A204.1 (cell line): ENCODE measurements around the gene MYCBPAP.
A peak's percentile ranks its signal among the peaks of the same experiment; 100 is the strongest.

Experiments used
- FAIRE-seq: peaks from 2 replicates; lab custom pipeline; 2012; peaks lifted over from hg19 to GRCh38; lab: Jason Lieb, UNC

The MYCBPAP gene

DNA sequence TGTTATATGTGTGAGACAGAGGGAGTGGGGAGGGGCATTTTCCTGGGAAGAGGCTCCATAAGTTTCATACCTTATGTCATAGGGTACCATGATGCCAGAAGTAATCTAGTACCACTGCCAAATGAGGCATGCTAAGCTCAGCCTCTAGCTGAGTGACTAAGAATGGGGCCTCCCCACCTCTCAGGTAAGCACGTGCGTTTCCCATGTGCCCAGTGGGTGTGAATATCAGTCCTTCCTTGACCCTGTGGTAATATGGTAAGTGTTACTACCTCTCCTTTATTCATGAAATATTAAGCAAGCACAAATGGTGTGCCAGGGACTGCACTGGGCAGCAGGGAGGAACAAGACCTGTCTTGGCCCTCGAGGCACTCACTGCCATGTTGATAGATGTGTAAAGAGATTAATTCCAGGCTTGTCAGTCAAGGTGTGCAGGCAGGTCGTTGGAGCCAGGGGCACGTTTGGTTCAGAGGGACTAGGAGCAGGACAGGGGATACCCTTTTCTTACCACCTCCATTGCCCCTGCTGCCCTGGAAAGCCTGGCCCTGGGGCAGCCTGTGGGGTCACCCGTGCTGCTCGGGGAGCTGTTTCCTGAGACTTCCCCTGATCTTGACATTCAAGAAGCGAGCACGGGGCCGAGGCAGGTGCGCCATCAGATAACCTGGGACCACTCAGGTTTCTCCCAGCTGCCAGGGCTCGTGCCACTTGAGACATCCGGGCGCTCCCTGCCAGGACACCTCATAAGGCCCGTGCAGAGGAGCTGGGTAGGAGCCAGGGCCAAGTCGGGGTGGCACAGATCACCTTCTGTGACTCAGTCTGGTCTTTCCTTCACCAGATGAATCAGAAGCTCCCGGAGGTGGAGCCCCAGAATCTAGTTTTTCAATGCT, 20.8 kb upstream of the MYCBPAP start:
- FAIRE-seq, result no peak

DNA sequence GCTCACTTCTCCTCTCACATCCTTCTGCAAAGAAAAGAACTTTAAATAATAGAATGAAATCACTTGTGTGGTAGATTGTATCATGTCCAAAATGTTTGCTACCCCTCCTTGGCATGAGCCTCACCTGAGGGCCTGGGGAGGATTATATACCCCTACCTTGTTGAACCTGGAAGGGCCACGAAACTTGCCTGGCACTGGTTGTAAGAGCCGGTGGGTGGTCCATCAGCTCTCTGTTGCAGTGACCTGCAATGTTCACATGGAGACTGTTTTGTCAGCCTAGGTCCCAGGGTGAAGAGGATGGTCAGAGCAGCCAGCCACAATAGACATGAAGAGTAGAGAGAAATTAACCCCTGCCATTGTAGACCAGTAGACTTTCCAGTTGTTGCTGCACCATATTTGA, 19.4 kb upstream of the MYCBPAP start:
- FAIRE-seq, result no peak

DNA sequence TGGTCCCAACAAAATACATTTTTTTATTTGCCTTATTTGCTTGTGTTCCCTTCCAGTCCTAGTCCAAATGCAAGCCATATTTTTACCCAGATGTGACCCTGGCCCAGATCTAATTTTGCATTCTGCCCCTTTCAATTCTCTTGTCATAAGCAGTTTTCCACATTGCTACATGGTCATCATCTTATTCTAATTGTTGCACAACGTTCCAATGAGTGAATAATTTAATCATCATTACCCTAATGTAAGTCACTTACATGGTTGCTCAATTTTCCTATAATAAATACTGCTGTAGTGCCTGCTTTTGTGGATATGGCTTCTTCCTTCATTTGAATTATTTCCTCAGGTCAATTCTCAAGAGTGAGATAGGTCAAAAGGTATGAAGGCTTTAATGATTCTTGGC, 16.7 kb upstream of the MYCBPAP start:
- no peak for FAIRE-seq

DNA sequence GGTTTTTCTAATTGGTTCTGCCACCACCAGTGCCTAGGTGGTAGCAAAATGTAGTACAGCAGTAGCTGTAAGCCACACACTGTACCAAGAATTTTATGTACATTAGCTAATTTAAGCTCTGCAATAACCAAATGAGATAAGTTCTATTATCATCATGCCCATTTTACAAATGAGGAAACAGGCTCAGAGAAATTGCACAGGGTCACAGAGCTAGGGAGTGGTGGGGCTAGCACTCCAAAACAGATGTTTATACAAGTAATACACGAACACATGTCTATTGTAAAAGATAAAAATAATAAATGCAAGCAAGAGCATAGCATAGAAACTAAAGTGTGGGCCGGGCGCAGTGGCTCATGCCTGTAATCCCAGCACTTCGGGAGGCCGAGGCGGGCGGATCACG, 16.0 kb upstream of the MYCBPAP start:
- FAIRE-seq, result no peak

DNA sequence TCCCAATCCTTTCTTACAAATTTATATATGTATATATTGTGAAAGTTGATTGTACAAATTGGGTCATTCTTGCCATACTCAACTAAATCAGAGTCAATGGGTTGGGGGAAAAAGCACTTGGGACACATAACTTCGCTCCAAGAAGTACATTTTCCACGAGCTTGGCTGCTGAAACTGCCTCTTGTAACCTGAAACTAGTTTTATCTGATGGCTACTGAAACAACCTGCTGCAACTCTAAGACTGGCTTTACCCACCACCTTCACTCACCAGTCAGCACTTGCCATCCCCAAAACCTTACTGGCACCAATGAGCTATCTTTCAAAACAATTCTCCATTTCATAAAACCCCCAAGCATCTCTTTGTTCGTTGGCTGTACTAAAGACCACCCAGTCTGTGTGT, 14.5 kb upstream of the MYCBPAP start:
- no peak for FAIRE-seq

DNA sequence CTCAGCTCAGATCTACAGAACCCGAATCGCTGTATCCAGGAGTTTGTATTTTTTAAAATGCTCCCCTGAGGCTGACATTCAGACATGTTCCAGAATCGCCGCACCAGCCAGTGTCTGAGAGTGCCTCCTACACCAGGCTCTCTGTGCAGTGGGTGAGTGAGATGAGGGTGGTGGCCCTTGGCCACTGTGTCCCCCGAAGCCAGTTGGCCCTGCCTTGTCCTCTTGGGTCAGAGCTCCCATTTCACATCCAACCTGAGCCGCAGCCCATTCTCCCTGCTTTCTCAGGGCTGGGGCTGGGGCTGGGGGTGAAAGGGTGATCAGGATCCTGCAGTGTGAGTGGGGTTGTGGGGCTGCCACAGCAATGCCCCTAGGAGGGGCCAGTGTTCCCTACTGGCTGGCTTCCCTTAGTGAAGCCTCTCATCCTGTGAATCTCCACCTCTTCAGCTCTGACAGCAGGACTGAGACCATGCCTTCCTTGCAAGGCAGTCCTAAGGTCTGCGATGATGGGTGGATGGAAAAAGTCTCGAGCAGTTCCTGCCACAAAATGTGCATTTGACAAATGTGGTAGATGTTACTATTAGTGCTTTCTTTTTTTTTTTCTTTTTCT, 12.9 kb upstream of the MYCBPAP start:
- no peak for FAIRE-seq

DNA sequence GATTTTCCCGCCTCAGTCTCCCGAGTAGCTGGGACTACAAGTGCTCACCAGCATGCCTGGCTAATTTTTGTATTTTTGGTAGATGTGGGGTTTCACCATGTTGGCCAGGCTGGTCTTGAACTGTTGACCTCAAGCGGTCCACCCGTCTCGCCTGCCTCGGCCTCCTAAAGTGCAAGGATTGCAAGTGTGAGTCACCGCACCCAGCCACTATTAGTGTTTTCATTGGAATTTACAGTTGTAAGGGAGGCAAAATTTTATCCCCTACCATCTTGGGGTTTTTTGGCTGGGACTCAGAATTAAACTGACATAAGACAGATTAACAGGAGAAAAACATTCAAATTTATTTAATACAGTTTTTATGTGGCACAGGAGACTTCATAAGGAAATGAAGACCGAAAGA, 12.3 kb upstream of the MYCBPAP start:
- no peak for FAIRE-seq

DNA sequence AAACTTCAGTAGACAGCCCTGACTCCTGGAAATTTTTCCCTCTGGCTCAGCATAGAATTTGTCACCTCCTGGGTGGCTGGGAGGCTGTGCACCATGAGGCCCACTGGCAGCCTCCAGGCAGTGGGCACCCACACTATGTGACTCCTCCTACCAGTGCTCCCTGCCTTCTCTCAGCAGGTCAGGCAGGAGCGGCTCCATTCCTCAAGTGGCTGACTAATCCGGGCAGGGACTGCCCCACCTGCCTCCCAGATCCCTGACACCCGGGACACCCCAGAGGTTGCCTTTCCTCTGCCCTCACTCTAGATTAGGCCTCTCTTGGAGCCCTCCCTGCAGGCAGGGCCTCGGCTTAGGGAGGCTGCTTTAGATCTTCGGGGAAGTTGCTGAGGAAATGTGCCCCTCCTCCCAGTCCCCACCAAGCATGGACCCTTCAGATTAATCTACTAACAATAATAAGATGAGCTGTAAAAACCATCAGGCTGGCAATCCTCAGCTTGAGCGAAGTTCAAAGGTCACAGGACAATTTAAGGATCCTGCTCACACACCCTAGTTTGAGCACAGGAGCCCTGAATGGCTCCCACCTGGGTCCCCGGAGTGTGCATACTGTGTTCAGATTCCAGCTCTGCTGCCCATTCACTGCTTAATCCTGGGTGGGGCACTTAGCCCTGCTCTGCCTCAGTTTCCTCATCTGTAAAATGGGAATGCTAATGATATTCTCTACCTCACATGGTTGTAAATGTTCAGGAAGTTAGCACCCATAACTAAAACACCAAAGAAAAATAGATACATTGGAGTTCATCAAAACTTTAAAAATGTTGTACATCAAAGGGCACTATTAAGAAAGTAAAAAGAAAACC, 10.0 kb upstream of the MYCBPAP start:
- no peak for FAIRE-seq

DNA sequence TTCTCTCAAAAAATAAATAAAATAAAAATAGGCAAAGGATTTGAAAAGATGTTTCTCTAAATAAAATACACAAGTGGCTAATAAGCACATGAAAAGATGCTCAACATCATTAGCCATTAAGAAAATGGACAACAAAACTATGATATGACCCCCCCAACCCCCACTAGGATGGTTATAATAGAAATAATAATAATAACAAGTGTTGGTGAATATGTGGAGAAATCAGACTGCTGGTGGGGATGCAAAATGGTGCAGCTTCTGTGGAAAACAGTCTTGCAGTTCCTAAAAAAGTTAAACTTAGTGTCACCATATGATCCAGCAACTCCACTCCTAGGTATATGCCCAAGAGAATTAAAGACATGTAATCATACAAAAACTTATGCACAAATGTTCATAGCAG, 9.0 kb upstream of the MYCBPAP start:
- FAIRE-seq, result no peak

DNA sequence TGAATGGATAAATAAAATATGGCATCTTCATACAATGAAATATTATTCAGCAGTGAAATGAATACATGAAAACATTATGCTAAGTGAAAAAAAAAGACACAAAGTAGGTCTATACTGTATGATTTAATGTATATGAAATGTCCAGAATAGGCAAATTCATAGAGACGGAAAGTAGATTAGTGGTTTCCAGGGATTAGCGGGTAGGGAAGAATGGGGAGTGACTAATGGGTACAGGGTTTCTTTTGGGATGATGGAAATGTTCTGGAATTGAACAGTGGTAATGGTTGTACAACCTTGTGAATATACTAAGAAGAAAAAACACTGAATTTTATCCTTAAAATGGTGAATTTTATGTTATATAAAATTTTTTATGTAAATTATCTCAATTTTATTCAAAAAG, 8.5 kb upstream of the MYCBPAP start:
- no peak for FAIRE-seq

DNA sequence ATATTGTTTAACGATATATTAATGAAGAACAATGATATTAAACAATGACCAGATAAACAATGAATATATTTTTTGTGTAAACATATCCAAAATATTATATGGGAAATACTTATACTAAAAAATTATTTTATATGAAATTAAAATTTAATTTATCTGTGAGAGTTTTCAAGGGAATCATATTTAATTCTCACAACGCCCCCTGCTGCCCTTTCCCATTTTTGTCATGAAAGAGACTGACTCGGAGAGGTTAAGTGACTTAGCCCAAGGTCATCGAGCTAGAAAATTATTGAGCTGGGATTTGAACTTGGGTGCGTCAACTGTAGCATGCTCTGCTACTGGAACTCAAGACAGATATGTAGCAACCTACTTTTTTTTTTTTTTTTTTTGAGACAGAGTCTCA, 7.2 kb upstream of the MYCBPAP start:
- peak; percentile 87 for FAIRE-seq

DNA sequence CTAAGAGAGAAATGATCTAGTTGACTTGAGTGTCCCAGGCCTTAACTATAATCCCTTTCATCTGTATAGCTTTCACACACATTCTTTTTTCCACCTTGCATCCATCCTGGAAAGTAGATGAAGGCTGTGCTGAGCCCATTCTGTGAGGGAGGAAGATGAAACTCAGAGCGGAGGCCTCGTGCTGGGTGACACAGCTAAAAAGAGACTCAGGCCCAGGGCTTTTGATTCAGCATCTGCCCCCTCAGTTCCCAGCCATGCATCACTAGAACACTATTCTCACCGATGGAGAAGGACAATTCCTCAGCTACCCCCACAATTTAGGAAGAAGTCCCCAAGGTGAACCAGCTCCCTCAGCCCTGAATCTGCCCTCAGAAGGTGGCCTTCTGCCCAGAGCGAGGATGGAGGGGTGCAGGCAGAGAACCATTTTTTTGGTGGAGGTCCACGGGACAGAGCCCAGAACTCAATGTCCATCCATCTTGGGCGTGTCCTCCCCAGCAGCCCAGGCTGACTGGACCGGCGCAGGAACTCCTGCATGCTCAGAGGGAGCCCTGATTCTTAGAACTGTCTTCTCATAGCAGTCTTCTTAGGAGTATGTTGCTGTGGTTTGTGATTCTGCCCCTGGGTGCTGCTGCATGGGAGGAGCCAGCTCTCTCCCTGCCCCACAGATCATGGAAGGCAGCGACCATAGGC, 5.8 kb upstream of the MYCBPAP start:
- FAIRE-seq, result no peak

DNA sequence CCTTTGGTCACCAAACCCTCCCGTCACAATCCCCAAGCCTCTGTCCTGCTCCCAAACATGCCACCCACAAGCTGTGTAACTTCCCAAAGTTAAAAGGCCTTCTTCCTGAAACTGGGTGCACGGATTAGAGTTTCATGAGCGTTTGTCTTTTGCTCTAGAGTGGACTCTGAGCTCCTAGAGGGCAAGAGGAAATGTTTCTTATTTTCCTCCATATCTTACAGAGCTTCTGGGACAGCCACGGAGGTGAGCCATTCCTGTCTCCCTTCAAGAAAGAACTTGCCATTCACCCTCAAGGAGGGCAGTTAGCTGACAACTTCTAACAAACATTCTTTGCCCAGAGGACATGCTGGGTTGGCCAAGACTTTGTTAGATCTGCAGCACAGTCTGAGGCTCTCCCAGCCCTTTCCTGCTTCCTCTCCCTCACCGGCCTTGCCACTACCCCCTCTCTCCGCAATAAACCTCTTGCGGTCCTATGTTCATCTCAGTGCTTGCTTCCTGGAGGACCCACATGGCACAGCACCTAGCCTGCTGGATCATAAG, 2.6 kb upstream of the MYCBPAP start:
- no peak for FAIRE-seq

DNA sequence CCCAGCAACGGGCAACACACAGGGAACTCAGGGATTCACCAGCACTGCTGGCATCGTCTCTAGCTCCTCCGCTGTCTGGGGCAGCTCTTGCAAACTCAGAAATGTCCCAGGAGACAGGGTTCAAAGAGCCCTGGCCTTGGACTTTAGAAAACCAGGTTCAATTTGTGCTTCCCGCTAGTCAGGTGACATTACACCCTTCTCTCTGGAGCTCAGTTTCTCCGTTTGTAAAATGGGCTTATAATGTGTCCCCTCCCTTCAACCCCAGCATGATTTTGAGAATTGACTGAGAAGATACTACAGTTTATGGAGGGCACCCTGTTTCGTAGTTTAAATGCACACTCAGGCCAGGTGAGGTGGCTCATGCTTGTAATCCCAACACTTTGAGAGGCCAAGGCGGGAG, 1.9 kb upstream of the MYCBPAP start:
- FAIRE-seq, result no peak

DNA sequence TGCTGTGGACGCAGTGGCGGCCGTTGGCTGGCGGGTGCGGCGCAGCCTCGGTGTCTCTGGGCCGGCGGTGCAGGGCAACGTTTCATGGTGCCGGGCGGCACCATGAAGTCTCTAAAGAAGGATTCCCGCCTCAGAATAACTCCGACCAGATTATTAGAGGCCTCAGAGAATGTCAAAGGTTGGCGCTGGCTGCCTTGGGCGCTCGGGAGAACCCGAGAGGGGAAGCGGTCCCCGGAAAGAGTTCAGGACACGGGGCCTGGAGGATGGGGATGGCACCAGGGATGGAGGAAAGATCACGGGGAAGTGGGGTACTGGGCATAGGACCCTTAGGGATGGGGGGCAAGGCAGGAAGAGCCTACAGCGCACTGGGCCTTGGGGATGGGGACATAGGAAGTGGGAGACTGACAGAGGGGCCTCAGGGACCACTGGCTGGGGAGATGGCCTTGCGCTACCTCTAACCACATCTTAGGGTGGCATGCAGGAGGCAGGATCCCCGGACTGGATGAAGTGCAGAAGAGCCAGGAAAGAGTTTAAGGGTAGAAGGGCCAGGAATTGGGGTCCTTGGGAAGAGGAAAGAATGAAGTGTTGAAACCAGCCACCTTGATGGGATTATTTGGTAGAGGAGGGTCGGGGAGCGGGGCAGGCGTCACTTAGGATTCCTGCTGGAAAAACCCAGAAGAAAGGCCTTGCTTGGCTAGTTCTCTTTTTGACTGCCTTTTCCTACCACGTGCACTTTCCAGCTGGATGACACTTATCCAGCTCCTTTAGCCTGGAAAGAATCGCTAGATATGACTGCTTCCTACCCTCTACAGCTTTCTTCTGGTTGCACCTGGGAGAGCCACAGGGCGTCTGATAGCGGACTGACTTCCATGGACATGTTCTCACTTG, 578 bp downstream of the MYCBPAP start:
- no peak for FAIRE-seq

DNA sequence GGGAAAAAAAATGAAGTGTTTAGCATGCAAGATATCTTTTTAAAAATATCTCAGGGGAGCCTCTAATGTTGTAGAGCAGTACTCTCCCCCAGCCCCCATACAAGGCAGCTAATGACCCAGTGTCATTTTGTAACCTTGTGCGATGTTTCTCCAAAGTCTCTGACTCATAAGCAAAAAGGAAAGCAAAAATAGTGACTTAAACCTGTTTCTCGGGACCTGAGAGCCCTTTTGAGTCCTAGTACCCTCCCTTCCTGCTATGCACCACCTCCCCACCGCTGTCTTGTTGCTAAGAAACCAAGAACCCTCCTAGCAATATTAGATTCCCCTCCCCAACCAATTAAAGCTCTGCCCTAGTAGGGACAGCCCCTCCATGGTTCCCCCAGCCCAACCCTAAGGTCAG, 2.8 kb downstream of the MYCBPAP start:
- FAIRE-seq, result no peak

DNA sequence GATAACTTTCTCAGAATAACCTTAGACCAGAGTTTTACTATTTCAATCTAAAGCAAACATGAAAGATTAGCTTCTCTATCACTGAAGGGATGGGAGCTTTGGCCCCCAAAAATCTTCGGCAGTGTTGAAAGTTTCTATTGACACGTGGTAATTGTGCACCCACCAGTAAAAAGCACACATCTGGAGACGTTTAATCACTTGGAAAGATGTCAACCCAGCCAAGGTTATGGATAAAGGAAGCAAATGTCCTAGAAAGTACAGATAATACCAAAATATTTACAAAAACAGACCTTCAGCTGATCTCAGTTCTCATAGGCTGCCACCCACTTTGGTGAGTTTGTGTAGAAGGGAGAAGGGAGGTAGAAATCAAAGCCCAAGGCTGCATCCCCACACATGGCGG, 5.3 kb downstream of the MYCBPAP start:
- FAIRE-seq, result no peak

DNA sequence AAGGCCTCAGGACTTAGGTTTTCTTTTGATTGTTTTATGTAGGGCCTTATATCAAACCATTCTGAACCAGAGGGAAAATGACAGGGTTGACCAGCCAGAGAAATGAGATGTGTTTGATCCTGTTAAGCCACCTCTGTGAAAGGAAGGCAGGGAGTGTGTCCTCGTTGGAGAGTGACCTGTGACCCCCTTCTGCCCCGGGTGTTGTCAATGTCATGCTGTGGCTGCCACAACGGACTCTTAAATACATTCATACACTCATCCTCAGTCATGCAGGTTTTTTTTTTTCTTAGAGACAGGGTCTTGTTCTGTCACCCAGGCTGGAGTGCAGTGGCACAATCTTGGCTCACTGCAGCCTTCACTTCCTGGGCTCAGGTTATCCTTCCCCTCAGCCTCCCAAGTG, 6.1 kb downstream of the MYCBPAP start:
- no peak for FAIRE-seq

DNA sequence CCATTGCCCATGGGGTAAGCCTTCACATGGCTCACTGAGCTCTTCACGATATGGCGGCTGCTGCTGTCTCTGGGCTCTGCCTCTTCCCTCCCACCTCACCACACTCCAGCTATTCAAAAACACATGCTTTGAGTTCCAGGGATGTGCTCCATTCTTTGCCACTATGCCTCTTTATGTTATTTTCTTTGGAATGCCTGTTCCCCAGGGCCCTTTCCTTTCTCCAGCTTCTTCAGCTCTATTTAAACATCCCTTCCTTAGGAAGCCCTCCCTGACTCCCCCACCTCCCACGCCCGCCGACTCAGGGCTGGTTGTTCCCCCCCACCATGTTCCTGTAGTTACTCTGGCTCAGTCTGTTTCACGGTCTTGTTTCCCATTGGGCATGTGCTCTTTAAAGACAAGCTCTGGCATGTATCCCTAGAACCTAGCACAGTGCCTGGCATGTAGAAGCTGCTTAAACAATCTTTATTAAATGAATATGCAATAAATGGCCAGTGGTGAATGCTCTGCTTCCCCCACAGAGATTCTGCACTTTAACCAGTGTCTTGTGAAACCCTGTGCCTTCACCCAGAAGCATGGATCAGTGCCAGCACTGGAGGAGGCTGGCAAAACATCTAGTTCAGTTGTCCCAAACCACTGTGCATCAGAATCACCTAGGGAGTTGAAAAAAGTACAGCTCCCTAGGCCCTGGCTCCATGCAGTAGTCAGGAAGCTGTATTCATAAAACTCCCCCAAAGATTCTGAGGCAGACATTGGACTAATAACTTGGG, 6.9 kb downstream of the MYCBPAP start:
- no peak for FAIRE-seq

DNA sequence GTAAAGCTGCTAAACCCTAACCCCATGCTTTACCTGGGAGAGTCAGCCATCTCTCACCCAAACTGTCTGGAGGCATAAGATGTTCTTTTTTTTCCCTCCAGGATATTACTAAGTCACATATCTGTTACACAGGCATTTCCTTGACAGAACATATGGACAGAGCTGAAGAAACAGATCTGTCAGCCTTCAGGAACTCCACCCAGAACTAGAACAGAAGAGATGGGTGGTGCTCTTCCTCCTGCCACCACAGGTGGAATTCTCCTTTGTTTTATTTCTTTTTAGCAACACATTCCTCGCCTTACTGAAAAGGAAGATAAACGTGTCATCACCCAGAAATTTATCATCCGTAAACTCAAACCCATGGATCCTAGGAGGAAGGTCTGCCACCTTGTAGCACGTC, 8.8 kb downstream of the MYCBPAP start:
- FAIRE-seq, result no peak
